ENCODE measurements around the gene ARVCF. TPM values are rescaled to one million over a fixed set of nuclear protein-coding genes. Genes with fewer than 3 reads are reported as not detected.

Gene ARVCF
- total and polyA plus RNA-seq, 9 of the 15 experiments (the other 6 are each of a cell fraction or from before 2014, with no cell fraction given) = 0.03 to 97.4 (median 15.6) TPM

GRCh38 chr22:19988965-19989724 lies 27.5 kb downstream of the ARVCF start (continued):
- TF ChIP-seq ZBTB26 (CRISPR knock-in tag; IDR thresholded peaks at IDR 0.05) = no peak
- TF ChIP-seq ATF6 (CRISPR knock-in tag; IDR thresholded peaks at IDR 0.05) = no peak
- TF ChIP-seq ZNF175 (CRISPR knock-in tag; IDR thresholded peaks at IDR 0.05; ENCODE audit: low read depth) = no peak
- TF ChIP-seq SLC30A9 (CRISPR knock-in tag; IDR thresholded peaks at IDR 0.05) = no peak
- no peak for TF ChIP-seq NR0B1 (IDR thresholded peaks at IDR 0.05; ENCODE audit: partially characterized antibody)
- TF ChIP-seq ZC3H11A (IDR thresholded peaks at IDR 0.05; ENCODE audit: low read depth, low read length) = 0 out of 2 replicates have a peak, but pooled peaks have one; percentile 47
- no peak for TF ChIP-seq ZNF584 (CRISPR knock-in tag; IDR thresholded peaks at IDR 0.05; ENCODE audit: low read depth)
- TF ChIP-seq HBP1 (CRISPR knock-in tag; IDR thresholded peaks at IDR 0.05) = no peak
- TF ChIP-seq, protein P1, sequence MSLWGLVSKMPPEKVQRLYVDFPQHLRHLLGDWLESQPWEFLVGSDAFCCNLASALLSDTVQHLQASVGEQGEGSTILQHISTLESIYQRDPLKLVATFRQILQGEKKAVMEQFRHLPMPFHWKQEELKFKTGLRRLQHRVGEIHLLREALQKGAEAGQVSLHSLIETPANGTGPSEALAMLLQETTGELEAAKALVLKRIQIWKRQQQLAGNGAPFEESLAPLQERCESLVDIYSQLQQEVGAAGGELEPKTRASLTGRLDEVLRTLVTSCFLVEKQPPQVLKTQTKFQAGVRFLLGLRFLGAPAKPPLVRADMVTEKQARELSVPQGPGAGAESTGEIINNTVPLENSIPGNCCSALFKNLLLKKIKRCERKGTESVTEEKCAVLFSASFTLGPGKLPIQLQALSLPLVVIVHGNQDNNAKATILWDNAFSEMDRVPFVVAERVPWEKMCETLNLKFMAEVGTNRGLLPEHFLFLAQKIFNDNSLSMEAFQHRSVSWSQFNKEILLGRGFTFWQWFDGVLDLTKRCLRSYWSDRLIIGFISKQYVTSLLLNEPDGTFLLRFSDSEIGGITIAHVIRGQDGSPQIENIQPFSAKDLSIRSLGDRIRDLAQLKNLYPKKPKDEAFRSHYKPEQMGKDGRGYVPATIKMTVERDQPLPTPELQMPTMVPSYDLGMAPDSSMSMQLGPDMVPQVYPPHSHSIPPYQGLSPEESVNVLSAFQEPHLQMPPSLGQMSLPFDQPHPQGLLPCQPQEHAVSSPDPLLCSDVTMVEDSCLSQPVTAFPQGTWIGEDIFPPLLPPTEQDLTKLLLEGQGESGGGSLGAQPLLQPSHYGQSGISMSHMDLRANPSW (CRISPR knock-in tag; IDR thresholded peaks at IDR 0.05) = no peak
- no peak for TF ChIP-seq NR1H2 (CRISPR knock-in tag; IDR thresholded peaks at IDR 0.05)
- TF ChIP-seq KDM4B (IDR thresholded peaks at IDR 0.05; ENCODE audit: borderline replicate concordance in 2 of 2, low read depth in 1 of 2) = peak in 1 of 2 experiments; percentile 73; a peak in 1 of 4 replicates
- TF ChIP-seq, protein P2, sequence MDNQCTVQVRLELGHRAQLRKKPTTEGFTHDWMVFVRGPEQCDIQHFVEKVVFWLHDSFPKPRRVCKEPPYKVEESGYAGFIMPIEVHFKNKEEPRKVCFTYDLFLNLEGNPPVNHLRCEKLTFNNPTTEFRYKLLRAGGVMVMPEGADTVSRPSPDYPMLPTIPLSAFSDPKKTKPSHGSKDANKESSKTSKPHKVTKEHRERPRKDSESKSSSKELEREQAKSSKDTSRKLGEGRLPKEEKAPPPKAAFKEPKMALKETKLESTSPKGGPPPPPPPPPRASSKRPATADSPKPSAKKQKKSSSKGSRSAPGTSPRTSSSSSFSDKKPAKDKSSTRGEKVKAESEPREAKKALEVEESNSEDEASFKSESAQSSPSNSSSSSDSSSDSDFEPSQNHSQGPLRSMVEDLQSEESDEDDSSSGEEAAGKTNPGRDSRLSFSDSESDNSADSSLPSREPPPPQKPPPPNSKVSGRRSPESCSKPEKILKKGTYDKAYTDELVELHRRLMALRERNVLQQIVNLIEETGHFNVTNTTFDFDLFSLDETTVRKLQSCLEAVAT (IDR thresholded peaks at IDR 0.05) = no peak

Data from K562 (cell line).